ENCODE results near the gene IGSF3.

Gene IGSF3

DNA sequence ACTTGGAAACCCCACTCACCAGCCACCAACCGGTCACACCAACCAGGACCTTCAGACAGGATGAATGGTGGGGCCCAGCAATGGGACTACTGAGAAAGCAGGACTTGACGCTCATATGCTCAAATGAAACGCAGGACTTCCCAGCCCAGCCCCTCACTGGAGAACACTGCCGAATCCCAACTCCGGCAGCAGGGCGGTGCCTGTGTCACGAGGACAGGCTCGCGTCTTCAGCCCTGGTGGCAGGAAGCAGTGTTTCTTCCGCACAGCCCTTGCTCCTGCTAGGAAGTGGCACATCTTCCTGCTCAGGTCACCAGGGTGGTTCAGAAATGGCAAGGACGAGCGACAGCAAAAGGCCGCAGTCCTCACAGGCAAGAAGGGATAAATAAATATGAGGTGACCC, 135.6 kb downstream of the IGSF3 start:
- TF ChIP-seq FOXP2 (optimal IDR thresholded peaks at IDR 0.05; ENCODE audit: control extremely low read depth, extremely low read length, insufficient read depth), result no peak
- TF ChIP-seq POLR2AphosphoS5 (IDR thresholded peaks at IDR 0.05; ENCODE audit: borderline replicate concordance, low read depth, low read length), result no peak
- no peak for TF ChIP-seq EZH2 (IDR thresholded peaks at IDR 0.05)
- no peak overlapping the region for H3K4me3 ChIP-seq
- H3K9me3 ChIP-seq (ENCODE audit: low read depth, low read length), result no peaks in the 10 kb centered on the region
- no peak for DNase-seq (ENCODE audit: low read depth, low spot score)
- peaks cover 23% of the 10 kb centered on the region; the same call in 1 of the 2 replicates for H3K36me3 ChIP-seq (ENCODE audit: insufficient read depth, low read length)
- H3K27ac ChIP-seq, result no peak overlapping the region
- no peak overlapping the region for H3K9ac ChIP-seq (ENCODE audit: insufficient read length)

DNA sequence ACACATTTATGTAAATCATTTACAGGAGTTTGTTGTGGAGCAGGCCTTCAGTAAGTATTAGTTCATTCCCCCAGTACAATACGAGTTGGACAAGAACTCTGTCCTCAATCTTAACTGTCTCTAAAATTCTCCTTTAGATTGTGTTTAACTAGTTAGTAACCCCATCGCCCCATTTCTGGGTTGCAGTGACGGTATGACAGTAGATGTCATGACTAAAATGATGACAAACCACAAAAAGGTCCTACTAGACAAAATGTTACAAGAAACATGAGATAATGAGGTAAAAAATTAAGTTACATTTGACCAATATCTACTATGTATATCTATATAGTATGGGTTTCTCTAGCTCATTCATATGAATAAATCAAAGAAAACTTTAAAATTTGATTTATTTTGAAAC, 137.9 kb downstream of the IGSF3 start:
- no peak for DNase-seq (ENCODE audit: low read depth, low spot score)
- H3K27ac ChIP-seq, result no peak overlapping the region
- no peak overlapping the region for H3K9ac ChIP-seq (ENCODE audit: insufficient read length)
- TF ChIP-seq POLR2AphosphoS5 (IDR thresholded peaks at IDR 0.05; ENCODE audit: borderline replicate concordance, low read depth, low read length), result no peak
- TF ChIP-seq FOXP2 (optimal IDR thresholded peaks at IDR 0.05; ENCODE audit: control extremely low read depth, extremely low read length, insufficient read depth), result no peak
- no peak for TF ChIP-seq EZH2 (IDR thresholded peaks at IDR 0.05)
- peaks cover 13% of the 10 kb centered on the region; the same call in 1 of the 2 replicates for H3K36me3 ChIP-seq (ENCODE audit: insufficient read depth, low read length)
- no peaks in the 10 kb centered on the region for H3K9me3 ChIP-seq (ENCODE audit: low read depth, low read length)
- H3K4me3 ChIP-seq, result no peak overlapping the region

DNA sequence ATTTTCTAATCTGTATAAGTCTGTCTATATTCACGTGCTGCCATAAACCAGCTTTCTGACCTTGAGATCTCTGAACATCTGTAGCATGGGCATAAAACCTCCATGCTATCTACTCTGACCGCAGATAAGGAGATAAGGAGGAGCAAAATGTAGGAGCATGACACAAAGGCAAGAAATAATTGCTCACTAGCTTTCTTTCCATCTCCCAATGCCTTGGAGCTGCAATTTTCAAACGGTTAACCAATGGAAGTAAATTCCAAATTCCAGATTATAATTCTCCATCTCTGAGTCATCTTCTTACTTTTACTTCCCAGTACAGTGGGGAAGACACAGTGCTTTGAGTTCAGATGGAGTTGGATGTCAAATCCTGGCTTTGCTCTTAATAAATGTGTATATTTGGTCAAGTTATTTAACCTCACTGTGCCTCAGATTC, 138.3 kb downstream of the IGSF3 start:
- TF ChIP-seq FOXP2 (optimal IDR thresholded peaks at IDR 0.05; ENCODE audit: control extremely low read depth, extremely low read length, insufficient read depth) (no peak), POLR2AphosphoS5 (IDR thresholded peaks at IDR 0.05; ENCODE audit: borderline replicate concordance, low read depth, low read length) (no peak), EZH2 (IDR thresholded peaks at IDR 0.05) (no peak)
- no peak overlapping the region for H3K9ac ChIP-seq (ENCODE audit: insufficient read length)
- H3K9me3 ChIP-seq (ENCODE audit: low read depth, low read length), result no peaks in the 10 kb centered on the region
- no peak for DNase-seq (ENCODE audit: low read depth, low spot score)
- no peak overlapping the region for H3K27ac ChIP-seq
- H3K36me3 ChIP-seq (ENCODE audit: insufficient read depth, low read length), result peaks cover 10% of the 10 kb centered on the region; the same call in 1 of the 2 replicates
- H3K4me3 ChIP-seq, result no peak overlapping the region

DNA sequence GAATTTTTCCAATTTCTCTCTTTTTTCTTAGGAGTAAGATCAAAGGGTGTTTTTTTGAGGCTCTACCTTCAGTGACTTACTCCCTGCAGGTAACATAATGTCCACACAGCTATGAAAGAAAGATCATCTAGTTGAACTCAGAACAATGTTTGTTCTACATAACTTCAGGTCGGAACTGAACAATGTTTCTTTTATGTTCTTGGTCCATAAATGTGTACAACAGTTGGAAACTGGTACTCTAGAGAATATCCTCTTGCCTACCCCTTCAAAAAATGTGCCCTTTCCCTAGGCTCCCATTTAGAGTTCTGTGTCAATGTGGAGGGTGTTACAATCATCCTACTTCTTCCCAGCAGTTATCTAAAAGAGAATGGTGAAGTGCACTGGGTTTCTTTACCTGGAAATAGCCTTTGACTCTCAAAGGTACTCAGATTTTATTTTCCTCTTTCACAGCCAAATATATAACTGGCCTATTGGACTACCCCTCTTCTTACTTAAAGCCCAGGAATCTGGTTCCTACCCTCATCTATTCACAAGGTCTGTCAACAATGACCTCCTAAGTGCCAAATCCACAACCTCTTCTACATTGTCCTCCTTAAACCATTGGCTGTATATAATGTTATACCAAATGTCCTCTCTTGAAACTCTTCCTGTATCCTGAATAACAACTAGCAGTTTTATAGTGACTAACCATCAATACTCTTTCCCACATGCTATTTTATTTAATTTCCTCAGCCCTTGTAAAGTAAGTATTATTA, 139.0 kb downstream of the IGSF3 start:
- Histone ChIP-seq H3K9ac (ENCODE audit: insufficient read length) (no peak overlapping the region), H3K27ac (no peak overlapping the region), H3K4me3 (no peak overlapping the region), H3K9me3 (ENCODE audit: low read depth, low read length) (no peaks in the 10 kb centered on the region), H3K36me3 (ENCODE audit: insufficient read depth, low read length) (peaks cover 6% of the 10 kb centered on the region; the same call in 1 of the 2 replicates)
- TF ChIP-seq POLR2AphosphoS5 (IDR thresholded peaks at IDR 0.05; ENCODE audit: borderline replicate concordance, low read depth, low read length) (no peak), EZH2 (IDR thresholded peaks at IDR 0.05) (no peak), FOXP2 (optimal IDR thresholded peaks at IDR 0.05; ENCODE audit: control extremely low read depth, extremely low read length, insufficient read depth) (no peak)
- DNase-seq (ENCODE audit: low read depth, low spot score), result no peak

DNA sequence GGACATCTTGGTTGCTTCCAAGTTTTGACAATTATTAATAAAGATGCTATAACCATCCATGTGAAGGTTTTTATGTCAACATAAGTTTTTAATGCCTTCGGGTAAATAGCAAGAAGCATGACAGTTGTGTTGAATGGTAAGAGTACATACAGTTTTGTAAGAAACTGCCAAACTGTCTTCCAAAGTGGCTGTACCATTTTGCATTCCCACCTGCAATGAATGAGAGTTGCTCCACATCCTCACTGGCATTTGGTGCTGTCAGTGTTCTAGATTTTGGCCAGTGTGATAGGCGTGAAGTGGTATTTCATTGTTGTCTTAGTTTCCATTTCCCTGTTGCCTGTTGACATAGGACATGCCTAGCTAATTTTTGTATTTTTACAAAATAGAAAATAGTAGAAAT, 142.1 kb downstream of the IGSF3 start:
- Histone ChIP-seq H3K9ac (ENCODE audit: insufficient read length) (no peak overlapping the region), H3K36me3 (ENCODE audit: insufficient read depth, low read length) (no peaks in the 10 kb centered on the region), H3K9me3 (ENCODE audit: low read depth, low read length) (no peaks in the 10 kb centered on the region), H3K4me3 (no peak overlapping the region), H3K27ac (no peak overlapping the region)
- TF ChIP-seq POLR2AphosphoS5 (IDR thresholded peaks at IDR 0.05; ENCODE audit: borderline replicate concordance, low read depth, low read length), result no peak
- TF ChIP-seq EZH2 (IDR thresholded peaks at IDR 0.05), result no peak
- no peak for TF ChIP-seq FOXP2 (optimal IDR thresholded peaks at IDR 0.05; ENCODE audit: control extremely low read depth, extremely low read length, insufficient read depth)
- DNase-seq (ENCODE audit: low read depth, low spot score), result no peak
